Panc1 (cell line): ENCODE measurements around the gene MDGA2. TPM values are rescaled to one million over a fixed set of nuclear protein-coding genes. Genes with fewer than 3 reads are reported as not detected.

ENCODE experiments used
- ATAC-seq: fragments of 200-7000 bp; cut with Tn5 transposase; 2 replicates; pipeline ENCODE4 v1.9.1; 2020; ENCODE audit warnings: mild to moderate bottlenecking, moderate library complexity
- BruUV-seq: library from RNA; stranded (reverse); fragments of 400-500 nt; replicated peaks from 2 replicates; lab custom pipeline; 2021; lab: Mats Ljungman, UMichigan
- CTCF ChIA-PET: fragments of 300-600 bp; sonication (Branson Sonifier 250); formaldehyde crosslinking; loops from one replicate; lab custom pipeline; 2022; ENCODE audit warnings: antibody characterized with exemption; lab: Charles Lee
- POLR2A ChIA-PET: fragments of 300-600 bp; sonication (Branson Sonifier 250); formaldehyde crosslinking; loops from one replicate; lab custom pipeline; 2022; ENCODE audit warnings: antibody characterized with exemption; lab: Charles Lee
- DNase-seq: peaks from one replicate; pipeline ENCODE4 v3.0.0-alpha.2; 2010; ENCODE audit warnings: low read depth, low spot score
- H3K27ac ChIP-seq: 2 replicates; pipeline ENCODE4 v1.5.1; 2011; ENCODE audit warnings: mild to moderate bottlenecking, low read length, inconsistent platforms
- H3K27me3 ChIP-seq: fragments of 200-500 bp; sonication (Bioruptor generic); 2 replicates; pipeline ENCODE4 v1.6.0; 2014; ENCODE audit warnings: low read length, inconsistent platforms; ENCODE audit not compliant: control insufficient read depth, insufficient read depth
- H3K36me3 ChIP-seq: fragments of 200-500 bp; sonication (Bioruptor generic); 2 replicates; pipeline ENCODE4 v1.5.1; 2014; ENCODE audit warnings: inconsistent platforms, mild to moderate bottlenecking, low read length, moderate library complexity; ENCODE audit not compliant: control insufficient read depth, insufficient read depth
- H3K4me1 ChIP-seq: 2 replicates; pipeline ENCODE4 v1.5.1; 2011; ENCODE audit warnings: inconsistent platforms, mild to moderate bottlenecking, low read length, moderate library complexity; ENCODE audit not compliant: control insufficient read depth, insufficient read depth
- H3K4me3 ChIP-seq, 2 experiments: 2 replicates each; pipeline ENCODE4 v1.5.1; 2011 to 2012; ENCODE audit warnings: low read depth in 2 of 2, low read length in 2 of 2, mild to moderate bottlenecking in 2 of 2, inconsistent platforms in 1 of 2, moderate library complexity in 1 of 2
- H3K9me3 ChIP-seq: fragments of 200-500 bp; sonication (Bioruptor generic); 2 replicates; pipeline ENCODE4 v1.5.1; 2014; ENCODE audit warnings: low read depth, mild to moderate bottlenecking, inconsistent platforms, low read length, moderate library complexity; ENCODE audit not compliant: control insufficient read depth, insufficient read depth
- CTCF ChIP-seq: fragments of 450-650 bp; IDR thresholded peaks from 2 replicates; pipeline ENCODE4 v1.5.1; 2017; ENCODE audit warnings: mild to moderate bottlenecking
- POLR2AphosphoS5 ChIP-seq: IDR thresholded peaks from 2 replicates; pipeline ENCODE4 v1.6.1; 2012; ENCODE audit warnings: mild to moderate bottlenecking, low read depth, low read length, moderate library complexity
- REST ChIP-seq, 2 experiments: IDR thresholded peaks; 2 replicates each; pipeline ENCODE4 v1.6.1; 2011 to 2012; ENCODE audit warnings: low read depth in 2 of 2, control low read depth in 1 of 2, low read length in 1 of 2, mild to moderate bottlenecking in 1 of 2, moderate library complexity in 1 of 2; ENCODE audit not compliant: insufficient read depth in 1 of 2
- SIN3A ChIP-seq: IDR thresholded peaks from 2 replicates; pipeline ENCODE4 v1.6.1; 2012; ENCODE audit warnings: low read depth, mild to moderate bottlenecking, low read length, moderate library complexity, borderline replicate concordance; ENCODE audit not compliant: insufficient read depth
- TCF7L2 ChIP-seq: IDR thresholded peaks from 2 replicates; pipeline ENCODE4 v1.6.1; 2011; ENCODE audit warnings: mild to moderate bottlenecking, low read depth, low read length, inconsistent platforms
- in situ Hi-C: cut with HindIII; loops from 2 replicates; pipeline ENCODE4 v1.10.0; 2016; ENCODE audit warnings: low sequenced_read_pairs, low pct_unique_long_range_greater_than_20kb
- intact Hi-C: fragments of 100-400 bp; cut with micrococcal nuclease; formaldehyde crosslinking; loops from one replicate; pipeline ENCODE4 v1.10.0; 2022; ENCODE audit not compliant: unreplicated experiment
- total RNA-seq: library from RNA; stranded (reverse); gene quantifications from one replicate; pipeline ENCODE4 v1.2.1, GENCODE V29; 2021; ENCODE audit not compliant: unreplicated experiment

Gene MDGA2
- total RNA-seq, 1 experiment from 2014 or later: not detected

GRCh38 chr14:47353186-47353585 lies 322.2 kb downstream of the MDGA2 start:
- no peak for ATAC-seq
- POLR2A ChIA-PET: no interaction called here
- in situ Hi-C loops: no loop called here

GRCh38 chr14:47346849-47347248 lies 328.6 kb downstream of the MDGA2 start:
- TF ChIP-seq POLR2AphosphoS5: no peak
- TF ChIP-seq REST (IDR thresholded peaks at IDR 0.05; ENCODE audit: insufficient read depth in 1 of 2, low read depth in 2 of 2, low read length in 1 of 2): no peak
- TF ChIP-seq SIN3A: no peak
- no peak for TF ChIP-seq TCF7L2
- TF ChIP-seq CTCF: no peak
- CTCF ChIA-PET: no interaction called here
- Histone ChIP-seq H3K9me3 (no peaks in the 10 kb centered on the region), H3K4me1 (no peaks in the 10 kb centered on the region), H3K4me3 (no peak overlapping the region), H3K27me3 (no peaks in the 10 kb centered on the region), H3K36me3 (no peaks in the 10 kb centered on the region), H3K27ac (no peak overlapping the region)
- intact Hi-C loops (no loop called here), in situ Hi-C loops (no loop called here)
- BruUV-seq: no TSS peak
- DNase-seq (no peak), ATAC-seq (no peak)
- POLR2A ChIA-PET: no interaction called here

More at GRCh38 chr14:47353186-47353585, 322.2 kb downstream of the MDGA2 start:
- no TSS peak for BruUV-seq
- Histone ChIP-seq H3K4me1 (no peaks in the 10 kb centered on the region), H3K27ac (no peak overlapping the region), H3K4me3 (no peak overlapping the region), H3K9me3 (no peaks in the 10 kb centered on the region), H3K36me3 (no peaks in the 10 kb centered on the region), H3K27me3 (no peaks in the 10 kb centered on the region)
- CTCF ChIA-PET: no interaction called here
- TF ChIP-seq POLR2AphosphoS5 (no peak), SIN3A (no peak), CTCF (no peak), REST (IDR thresholded peaks at IDR 0.05; ENCODE audit: insufficient read depth in 1 of 2, low read depth in 2 of 2, low read length in 1 of 2) (no peak), TCF7L2 (no peak)
- intact Hi-C loops: no loop called here
- DNase-seq: no peak
